Progenitor cell of endocrine pancreas (in vitro differentiated cells): Measurements from ENCODE around the gene CDKN2D. TPM values are rescaled to one million over a fixed set of nuclear protein-coding genes. Genes with fewer than 3 reads are reported as not detected.

ENCODE experiments used
- DNase-seq: peaks from one replicate; pipeline ENCODE4 v3.0.0; 2021; ENCODE audit warnings: low spot score; ENCODE audit not compliant: unreplicated experiment
- H3K27ac Mint-ChIP-seq: 2 replicates; pipeline ENCODE4 v1.8.0; 2021; ENCODE audit warnings: mild to moderate bottlenecking, moderate library complexity, mixed read lengths
- H3K27me3 Mint-ChIP-seq: 2 replicates; pipeline ENCODE4 v1.8.0; 2021; ENCODE audit warnings: mixed read lengths
- H3K36me3 Mint-ChIP-seq: 2 replicates; pipeline ENCODE4 v1.8.0; 2022; ENCODE audit warnings: mixed read lengths; ENCODE audit not compliant: insufficient read depth
- H3K4me1 Mint-ChIP-seq: 2 replicates; pipeline ENCODE4 v1.8.0; 2021; ENCODE audit warnings: low read depth, mixed read lengths
- H3K4me3 Mint-ChIP-seq: 2 replicates; pipeline ENCODE4 v1.8.0; 2021; ENCODE audit warnings: low read depth, mild to moderate bottlenecking, moderate library complexity, mixed read lengths
- H3K9me3 Mint-ChIP-seq: 2 replicates; pipeline ENCODE4 v1.8.0; 2021; ENCODE audit warnings: low read depth, mixed read lengths
- CTCF ChIP-seq: fragments of 200-600 bp; sonication (generic); IDR thresholded peaks from one replicate; pipeline ENCODE4 v1.5.0; 2021; ENCODE audit warnings: antibody characterized with exemption, mild to moderate bottlenecking; ENCODE audit not compliant: unreplicated experiment
- total RNA-seq: library from RNA; stranded (reverse); gene quantifications from 2 replicates; pipeline ENCODE4 v1.2.1, GENCODE V29; 2021

CDKN2D gene
- total RNA-seq, 1 donor from 2014 or later: 4.2 TPM

- no peak for TF ChIP-seq CTCF
- Mint-ChIP-seq H3K36me3 (peaks cover 3% of the 10 kb centered on the region), H3K9me3 (no peaks in the 10 kb centered on the region), H3K4me1 (peaks cover 26% of the 10 kb centered on the region), H3K4me3 (peak overlapping the region; percentile 78), H3K27ac (peak overlapping the region; percentile 57), H3K27me3 (peaks cover 9% of the 10 kb centered on the region)
- DNase-seq: no peak
Observed at GRCh38 chr19:10567656-10568055, 1.1 kb downstream of the CDKN2D start.

DNA sequence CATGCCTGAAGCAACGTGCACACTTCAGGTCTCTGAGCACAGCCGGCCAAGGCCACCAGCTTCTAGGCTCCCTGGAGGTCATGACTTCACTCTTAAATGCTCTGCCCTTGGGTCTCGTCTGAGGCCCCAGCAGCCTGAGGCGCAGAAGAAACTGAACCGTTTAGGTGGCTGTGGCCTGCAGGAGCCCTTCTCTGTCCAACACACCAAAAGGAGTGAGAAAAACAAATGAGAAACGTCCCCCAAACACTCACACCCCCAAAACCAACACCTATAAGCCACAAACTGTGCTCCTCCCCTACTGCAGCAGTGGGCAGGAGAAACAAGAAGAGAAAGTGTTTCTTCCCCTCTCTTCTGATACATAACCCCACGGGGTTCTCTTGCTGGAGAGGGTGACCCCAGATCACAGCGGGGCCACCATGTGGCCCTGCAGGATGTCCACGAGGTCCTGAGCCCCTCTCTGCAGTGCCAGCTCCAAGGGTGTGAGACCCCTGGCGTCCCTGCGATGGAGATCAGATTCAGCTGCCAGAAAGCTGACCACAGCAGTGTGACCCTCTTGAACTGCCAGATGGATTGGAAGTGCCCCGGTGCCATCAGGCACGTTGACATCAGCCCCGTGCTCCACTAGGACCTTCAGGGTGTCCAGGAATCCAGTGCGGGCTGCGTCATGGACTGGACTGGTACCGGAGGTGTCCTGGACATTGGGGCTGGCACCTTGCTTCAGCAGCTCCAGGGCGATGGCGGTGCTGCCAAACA lies 1.9 kb downstream of the CDKN2D start:
- Mint-ChIP-seq H3K4me3 (peak overlapping the region; percentile 93), H3K9me3 (no peaks in the 10 kb centered on the region), H3K27me3 (peaks cover 9% of the 10 kb centered on the region), H3K36me3 (no peaks in the 10 kb centered on the region), H3K4me1 (peaks cover 26% of the 10 kb centered on the region), H3K27ac (peak overlapping the region; percentile 49)
- no peak for TF ChIP-seq CTCF
- DNase-seq: no peak

- no peaks in the 10 kb centered on the region for H3K9me3 Mint-ChIP-seq
- no peak for TF ChIP-seq CTCF
- no peak for DNase-seq
- H3K27me3 Mint-ChIP-seq: peaks cover 9% of the 10 kb centered on the region
- H3K27ac Mint-ChIP-seq: peak overlapping the region; percentile 49
- H3K4me1 Mint-ChIP-seq: peaks cover 26% of the 10 kb centered on the region
- no peaks in the 10 kb centered on the region for H3K36me3 Mint-ChIP-seq
- peak overlapping the region; percentile 93 for H3K4me3 Mint-ChIP-seq
Observed at GRCh38 chr19:10566408-10566657, 2.4 kb downstream of the CDKN2D start.

DNA sequence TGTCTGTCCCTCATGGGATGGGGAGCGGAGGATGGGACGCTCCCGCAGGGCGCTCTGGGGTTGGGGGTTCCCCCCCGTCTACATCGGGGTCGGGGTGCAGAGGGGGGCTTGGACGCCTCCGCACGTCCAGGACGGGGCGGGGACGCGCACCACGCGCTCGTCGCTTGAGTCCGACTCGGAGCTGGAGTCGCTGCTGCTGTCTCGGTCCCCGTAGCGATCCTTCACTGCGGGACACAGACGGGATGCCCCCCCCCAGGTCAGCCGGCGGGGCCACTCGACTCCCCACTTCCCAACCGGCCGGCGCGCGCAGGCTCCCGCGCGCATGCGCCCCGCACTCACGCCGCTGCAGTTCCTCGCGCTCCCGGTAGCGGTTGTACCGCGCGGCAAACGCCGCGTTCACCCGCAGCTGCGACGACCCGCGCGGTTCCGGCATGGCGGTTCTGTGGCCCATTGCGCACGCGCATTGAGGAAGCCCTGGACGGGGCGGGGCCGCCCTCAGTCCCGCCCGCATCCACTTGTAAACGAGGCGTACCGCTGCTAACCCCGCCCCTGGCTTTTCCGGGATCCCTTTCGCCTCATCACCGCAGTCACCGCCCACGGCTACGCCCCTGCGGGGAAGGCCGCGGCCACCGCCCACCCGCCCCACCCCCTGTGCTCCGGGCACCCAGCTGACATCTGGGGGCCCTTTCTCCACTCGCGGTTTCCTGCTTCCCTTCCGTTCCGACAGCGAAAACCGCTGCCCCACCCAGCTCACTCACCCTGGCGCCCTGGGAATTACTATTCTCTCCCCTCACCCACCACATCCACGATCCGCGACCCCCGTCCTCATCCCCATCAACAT lies 3.0 kb downstream of the CDKN2D start, which contains the start of gene KRI1:
TSS of gene KRI1 (minus strand) at position 444 of the 841 bp plus-strand sequence. CDS start at position 433, 11 bp downstream.
- peak; percentile 97 for DNase-seq
- peak within 1 kb of the TSS; percentile 93 for H3K4me3 Mint-ChIP-seq
- H3K27ac Mint-ChIP-seq: peak within 1 kb of the TSS; percentile 95
- H3K4me1 Mint-ChIP-seq: peaks cover 26% of the 10 kb centered on the region
- no peaks in the 10 kb centered on the region for H3K36me3 Mint-ChIP-seq
- peaks cover 9% of the 10 kb centered on the region for H3K27me3 Mint-ChIP-seq
- peak; percentile 57 for TF ChIP-seq CTCF
- no peaks in the 10 kb centered on the region for H3K9me3 Mint-ChIP-seq

GRCh38 chr19:10565028-10565566 lies 3.7 kb downstream of the CDKN2D start:
- no peak for TF ChIP-seq CTCF
- peaks cover 1% of the 10 kb centered on the region for H3K36me3 Mint-ChIP-seq

More at GRCh38 chr19:10565028-10565566, 3.7 kb downstream of the CDKN2D start:
- peak overlapping the region; percentile 93 for H3K4me3 Mint-ChIP-seq
- H3K27ac Mint-ChIP-seq: peak overlapping the region; percentile 95
- H3K4me1 Mint-ChIP-seq: peaks cover 26% of the 10 kb centered on the region
- H3K9me3 Mint-ChIP-seq: no peaks in the 10 kb centered on the region
- DNase-seq: peak; percentile 34
- peaks cover 9% of the 10 kb centered on the region for H3K27me3 Mint-ChIP-seq
